Tibial nerve (tissue), 4 donors: ENCODE results near the gene CTAGE6.
"Not testable (repeated sequence)": the region's sequence is repeated elsewhere in the genome, so short reads cannot be mapped to it uniquely, and the experiment has no call there.

ENCODE experiments used
- EP300 ChIP-seq, 2 donors: sonication (generic); formaldehyde crosslinking; IDR thresholded peaks; one replicate each; pipeline ENCODE4 v1.6.1; 2017; ENCODE audit warnings: antibody characterized with exemption in 2 of 2, mild to moderate bottlenecking in 1 of 2
- POLR2A ChIP-seq, 2 donors: fragments of 450-650 bp; IDR thresholded peaks; one replicate each; pipeline ENCODE4 v1.6.1; 2017; ENCODE audit warnings: antibody characterized with exemption in 2 of 2, mild to moderate bottlenecking in 2 of 2, moderate library complexity in 2 of 2
- TF ChIP-seq, protein P1 (sequence below), 5 experiments: fragments of 200-600 bp in 3 of 5; fragments of 450-650 bp in 2 of 5; sonication (generic) in 3 of 5; IDR thresholded peaks; one replicate each; pipeline ENCODE4 v1.5.1; 2016 to 2019; ENCODE audit warnings: antibody characterized with exemption in 5 of 5, mild to moderate bottlenecking in 3 of 5, moderate library complexity in 2 of 5

DNA sequence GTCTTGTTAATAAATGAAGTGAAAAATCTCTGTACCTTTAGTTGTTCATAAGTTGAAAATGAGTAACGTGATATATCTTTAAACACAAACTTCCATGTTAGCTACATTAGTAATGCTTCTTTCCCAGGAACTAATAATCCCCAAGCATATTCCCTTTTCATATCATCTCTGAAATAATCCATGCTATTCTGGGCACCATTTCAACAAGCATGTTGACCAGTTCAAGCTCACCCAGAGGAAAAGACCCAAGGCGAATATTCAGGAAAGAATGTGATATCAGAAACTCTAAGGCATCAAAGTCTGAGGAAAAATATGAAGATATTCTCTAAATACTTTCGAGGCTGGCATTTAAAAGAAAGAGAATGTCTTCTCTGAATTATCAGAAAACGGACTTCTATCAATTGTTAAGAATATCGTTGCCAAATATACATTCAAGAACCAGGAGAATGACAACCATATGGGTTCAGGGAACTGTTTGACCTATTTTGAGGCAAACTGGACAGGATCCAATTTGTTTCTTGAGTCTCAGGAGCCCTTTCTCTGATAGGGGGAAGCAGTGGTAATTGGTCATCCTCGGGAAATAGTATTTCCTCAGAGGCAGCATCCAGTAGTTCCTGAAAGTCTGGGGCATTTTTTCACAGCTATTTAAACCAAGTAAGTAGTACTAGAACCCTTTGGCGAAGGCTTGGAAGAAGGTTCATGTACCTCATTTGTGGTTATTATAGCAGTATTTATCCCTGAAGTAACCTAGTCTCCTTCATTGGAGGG, 28.1 kb upstream of the CTAGE6 start:
- not testable (repeated sequence) for TF ChIP-seq EP300, POLR2A (IDR thresholded peaks at IDR 0.05)
- TF ChIP-seq, protein P1, sequence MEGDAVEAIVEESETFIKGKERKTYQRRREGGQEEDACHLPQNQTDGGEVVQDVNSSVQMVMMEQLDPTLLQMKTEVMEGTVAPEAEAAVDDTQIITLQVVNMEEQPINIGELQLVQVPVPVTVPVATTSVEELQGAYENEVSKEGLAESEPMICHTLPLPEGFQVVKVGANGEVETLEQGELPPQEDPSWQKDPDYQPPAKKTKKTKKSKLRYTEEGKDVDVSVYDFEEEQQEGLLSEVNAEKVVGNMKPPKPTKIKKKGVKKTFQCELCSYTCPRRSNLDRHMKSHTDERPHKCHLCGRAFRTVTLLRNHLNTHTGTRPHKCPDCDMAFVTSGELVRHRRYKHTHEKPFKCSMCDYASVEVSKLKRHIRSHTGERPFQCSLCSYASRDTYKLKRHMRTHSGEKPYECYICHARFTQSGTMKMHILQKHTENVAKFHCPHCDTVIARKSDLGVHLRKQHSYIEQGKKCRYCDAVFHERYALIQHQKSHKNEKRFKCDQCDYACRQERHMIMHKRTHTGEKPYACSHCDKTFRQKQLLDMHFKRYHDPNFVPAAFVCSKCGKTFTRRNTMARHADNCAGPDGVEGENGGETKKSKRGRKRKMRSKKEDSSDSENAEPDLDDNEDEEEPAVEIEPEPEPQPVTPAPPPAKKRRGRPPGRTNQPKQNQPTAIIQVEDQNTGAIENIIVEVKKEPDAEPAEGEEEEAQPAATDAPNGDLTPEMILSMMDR (IDR thresholded peaks at IDR 0.05): not testable (repeated sequence)
